ENCODE results near the gene CADPS.

GRCh38 chr3:62436785-62437184 lies 438.4 kb downstream of the CADPS start:
- TF ChIP-seq POLR2A (IDR thresholded peaks at IDR 0.05; ENCODE audit: low read length) (no peak), GATA1 (IDR thresholded peaks at IDR 0.05; ENCODE audit: low read depth, low read length) (no peak)
